ENCODE measurements around the gene TXNDC2.
A peak's percentile ranks its signal among the peaks of the same experiment; 100 is the strongest.

The TXNDC2 gene

DNA sequence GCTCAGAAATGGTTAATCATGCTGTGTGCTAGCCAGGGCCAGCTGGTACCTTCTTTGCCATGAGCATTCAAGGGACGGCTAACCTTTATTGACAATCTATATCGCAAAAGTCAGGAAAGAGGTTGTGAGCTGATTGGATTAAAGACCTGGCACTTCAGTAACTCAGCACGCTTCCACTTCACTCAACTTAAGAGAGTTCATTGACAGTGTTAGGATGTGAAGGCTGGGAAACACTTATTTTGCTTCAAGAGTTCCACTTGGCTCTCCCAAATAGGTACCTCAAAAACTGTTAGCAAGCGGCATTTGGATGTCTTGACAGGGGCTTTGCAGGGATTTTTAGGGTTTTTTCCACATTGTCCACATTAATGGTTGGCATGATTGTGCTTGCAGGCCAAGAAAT is 25.1 kb upstream of the TXNDC2 start:
- DNase-seq (ENCODE audit: low read depth, low spot score): no peak

GRCh38 chr18:9861157-9861556 is 24.6 kb upstream of the TXNDC2 start:
- DNase-seq (ENCODE audit: low read depth, low spot score): no peak

DNA sequence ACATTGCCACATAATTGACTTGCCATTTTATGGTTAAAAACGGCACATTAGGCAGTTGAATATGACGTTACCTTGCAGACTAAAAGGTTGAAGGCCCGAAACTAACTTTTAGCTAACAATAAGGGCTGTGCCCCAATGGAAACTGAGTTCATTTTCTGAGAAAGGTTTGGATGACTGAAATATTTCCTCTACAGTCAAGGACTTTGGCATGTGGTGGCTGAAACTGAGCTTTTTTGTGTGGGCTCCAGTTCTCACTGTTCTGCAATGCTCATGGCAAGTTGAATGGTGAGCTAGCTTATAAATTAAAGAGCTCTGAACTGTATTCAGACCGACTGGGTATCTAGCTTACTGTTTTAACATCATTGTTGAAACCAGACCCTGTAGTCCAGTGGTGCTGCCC is 23.8 kb upstream of the TXNDC2 start:
- DNase-seq (ENCODE audit: low read depth, low spot score): no peak

DNA sequence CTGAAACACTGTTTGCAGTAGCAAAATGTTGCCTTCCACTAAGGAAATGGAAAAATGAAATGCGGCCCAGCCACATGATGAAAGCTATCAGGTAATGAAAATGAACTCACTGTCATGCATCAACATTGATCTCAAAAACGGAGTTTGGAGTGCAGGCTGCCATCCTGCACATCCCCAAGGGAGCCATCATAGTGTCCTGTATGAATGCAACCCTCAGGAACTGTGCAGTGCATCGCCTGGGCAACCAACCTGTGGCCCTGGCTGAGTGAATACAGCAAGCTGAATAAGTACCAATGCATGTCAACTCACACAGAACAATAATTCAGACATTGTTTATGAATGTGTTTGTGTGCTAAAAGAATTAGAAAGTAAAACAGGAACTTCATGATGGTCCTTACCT is 23.1 kb upstream of the TXNDC2 start:
- no peak for DNase-seq (ENCODE audit: low read depth, low spot score)

DNA sequence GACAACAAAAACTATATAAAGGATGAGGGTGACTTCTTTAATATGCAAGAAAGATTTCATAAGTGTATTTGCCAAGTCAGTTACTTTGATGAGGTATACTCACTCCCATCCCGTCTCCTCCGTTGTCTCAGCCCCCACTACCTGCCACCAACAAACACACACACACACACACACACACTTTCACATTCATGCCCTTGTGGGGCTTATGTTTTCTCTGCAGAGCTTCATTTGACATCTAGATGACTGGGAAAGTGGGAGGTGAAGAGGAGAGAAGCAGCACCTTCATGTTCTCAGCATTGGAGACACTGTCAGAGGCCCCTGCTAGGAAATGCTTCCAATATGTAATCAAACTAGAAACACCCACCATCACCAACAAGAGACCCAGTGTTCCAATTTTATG is 22.5 kb upstream of the TXNDC2 start:
- DNase-seq (ENCODE audit: low read depth, low spot score): no peak

DNA sequence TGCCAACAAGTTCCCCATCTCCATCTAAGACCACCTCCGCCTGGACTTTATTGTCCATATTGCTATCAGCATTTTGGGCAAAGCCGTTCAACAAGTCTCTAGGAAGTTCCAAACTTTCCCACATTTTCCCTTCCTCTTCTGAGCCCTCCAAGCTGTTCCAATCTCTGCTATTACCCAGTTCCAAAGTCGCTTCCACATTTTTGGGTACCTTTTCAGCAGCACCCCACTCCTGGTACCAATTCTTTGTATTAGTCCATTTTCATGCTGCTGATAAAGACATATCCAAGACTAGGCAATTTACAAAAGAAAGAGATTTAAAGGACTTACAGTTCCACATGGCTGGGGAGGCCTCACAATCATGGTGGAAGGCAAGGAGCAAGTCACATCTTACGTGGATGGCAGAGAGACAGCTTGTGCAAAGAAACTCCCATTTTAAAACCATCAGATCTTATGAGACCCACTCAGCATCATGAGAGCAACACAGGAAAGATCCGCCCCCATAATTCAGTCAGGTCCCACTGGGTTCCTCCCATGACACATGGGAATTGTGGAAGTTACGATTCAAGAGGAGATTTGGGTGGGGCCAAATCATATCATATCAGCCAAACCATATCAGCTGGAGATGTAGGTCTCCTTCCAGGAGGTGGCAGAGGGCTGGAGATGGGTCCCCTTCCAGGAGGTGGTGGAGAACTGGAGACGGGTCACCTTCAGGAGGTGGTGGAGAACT is 19.8 kb upstream of the TXNDC2 start:
- DNase-seq (ENCODE audit: low read depth, low spot score): no peak

DNA sequence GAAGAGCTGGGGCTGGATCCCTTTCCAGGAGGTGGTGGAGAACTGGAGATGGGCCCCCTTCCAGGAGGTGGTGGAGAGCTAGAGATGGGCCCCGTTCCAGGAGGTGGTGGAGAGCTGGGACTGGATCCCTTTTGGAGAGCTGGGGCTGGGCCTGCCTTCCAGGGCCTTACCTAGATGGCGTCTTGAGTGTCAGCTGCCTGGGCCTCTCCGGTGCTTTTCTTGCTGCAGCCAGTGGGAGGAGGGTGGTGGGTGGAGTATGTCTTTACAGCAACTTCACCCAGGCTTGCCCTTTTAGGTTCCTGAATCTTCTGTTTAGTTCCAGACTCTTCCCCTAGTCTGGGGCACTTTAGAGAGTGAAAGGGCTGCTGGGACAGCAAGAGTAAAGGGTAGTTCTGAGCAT is 19.1 kb upstream of the TXNDC2 start:
- no peak for DNase-seq (ENCODE audit: low read depth, low spot score)

- DNase-seq (ENCODE audit: low read depth, low spot score): peak; percentile 15
These were observed 18.6 kb upstream of the TXNDC2 start for GRCh38 chr18:9867071-9867594.

DNA sequence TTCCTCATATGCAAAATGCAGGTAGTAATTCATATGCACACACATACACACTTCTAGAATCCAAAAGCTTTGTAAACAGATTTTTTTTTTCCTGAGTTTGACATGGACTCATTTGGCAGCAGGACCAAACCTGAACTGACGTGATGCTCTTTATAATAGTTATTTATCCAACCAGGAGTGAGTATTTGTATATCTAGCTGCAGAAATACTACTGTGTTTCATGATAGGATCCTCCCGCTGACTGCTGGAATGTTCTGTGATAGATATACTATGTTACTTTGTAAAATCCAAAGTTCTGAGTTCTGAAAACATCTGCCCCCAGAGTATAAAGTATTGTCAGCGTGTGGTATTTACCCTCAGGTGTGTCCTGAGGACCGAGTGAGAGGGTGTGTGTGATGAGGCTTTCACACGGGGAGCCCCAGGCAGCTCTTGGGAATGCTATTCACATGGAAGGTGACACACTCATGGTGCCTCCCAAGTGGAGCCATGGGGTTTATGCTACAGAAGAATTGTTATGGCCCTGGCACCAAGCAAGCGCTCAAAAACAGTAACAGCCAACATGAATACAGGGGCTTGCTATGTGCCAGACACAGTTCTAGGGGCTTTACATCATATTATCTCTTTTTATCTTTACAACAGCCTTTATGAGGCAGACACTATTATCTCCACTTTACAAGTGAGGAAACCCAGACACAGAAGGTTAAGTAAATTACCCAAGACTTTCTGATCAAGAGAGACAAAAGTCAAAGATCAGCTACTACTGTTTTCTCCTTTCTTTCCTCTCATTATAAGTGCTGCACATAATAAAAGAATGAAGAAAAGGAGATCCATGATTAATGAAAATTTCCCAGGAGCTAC is 16.7 kb upstream of the TXNDC2 start:
- DNase-seq (ENCODE audit: low read depth, low spot score): peak; percentile 20

DNA sequence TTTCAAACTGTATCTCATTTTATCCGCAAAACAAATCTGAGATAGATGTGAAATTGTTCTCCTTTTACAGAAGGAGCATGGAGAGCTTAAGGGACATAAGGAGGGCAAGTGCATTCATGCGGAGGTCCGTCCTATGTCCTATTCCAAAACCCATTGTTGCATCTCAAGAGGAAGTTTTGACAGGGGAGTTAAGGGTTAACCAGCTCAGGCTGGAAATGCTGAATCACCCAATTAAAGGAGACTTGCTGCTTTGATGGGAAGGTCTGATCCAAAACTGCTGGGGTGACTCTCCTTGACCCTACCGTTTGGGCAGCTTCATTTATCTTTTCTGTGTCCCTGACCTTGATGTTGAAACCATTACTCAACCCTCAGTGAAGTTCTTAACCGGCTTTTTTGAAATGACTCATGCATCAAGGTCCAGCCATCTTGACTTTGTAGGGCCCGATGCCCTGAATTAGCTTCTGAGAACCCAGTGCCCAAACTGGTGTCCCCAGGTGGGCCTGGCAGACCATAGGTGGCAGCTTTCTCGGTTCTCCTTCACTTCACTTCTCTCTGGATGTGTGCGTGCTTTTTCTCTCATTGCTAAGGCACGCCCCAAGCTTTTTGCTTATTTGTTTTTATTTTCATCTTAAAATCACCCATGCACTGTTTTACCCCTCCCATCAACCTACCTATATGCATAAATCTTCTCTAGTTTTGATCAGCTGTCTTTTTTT is 15.9 kb upstream of the TXNDC2 start:
- DNase-seq (ENCODE audit: low read depth, low spot score): peak; percentile 48

DNA sequence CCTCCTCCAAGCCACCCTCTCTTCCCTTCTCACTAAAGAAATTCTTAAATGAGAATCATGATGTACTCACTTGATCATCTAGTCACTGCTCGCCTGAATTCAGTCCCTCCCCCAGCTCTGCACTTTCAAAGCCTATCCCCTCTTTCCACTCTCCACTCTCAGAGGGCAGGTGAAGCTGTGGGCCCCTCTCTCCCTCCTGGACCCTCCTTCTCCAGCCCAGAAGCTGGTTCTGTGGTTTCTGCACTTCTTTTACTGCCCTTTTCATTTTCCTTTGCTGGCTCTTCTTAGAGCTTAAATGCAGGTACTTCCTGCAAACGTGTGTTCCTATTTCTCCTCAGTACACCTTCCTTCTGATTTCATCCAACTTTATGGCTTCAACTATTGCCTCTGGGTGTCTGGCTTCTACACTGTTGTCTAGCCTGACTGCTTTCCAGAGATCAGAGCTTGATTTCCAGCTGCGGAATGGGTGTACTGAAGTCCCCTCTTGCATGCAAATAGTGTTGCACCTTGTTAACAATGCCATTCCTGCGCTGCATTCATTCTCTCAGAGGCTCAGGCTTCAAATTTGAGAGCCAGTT is 15.3 kb upstream of the TXNDC2 start:
- no peak for DNase-seq (ENCODE audit: low read depth, low spot score)

DNA sequence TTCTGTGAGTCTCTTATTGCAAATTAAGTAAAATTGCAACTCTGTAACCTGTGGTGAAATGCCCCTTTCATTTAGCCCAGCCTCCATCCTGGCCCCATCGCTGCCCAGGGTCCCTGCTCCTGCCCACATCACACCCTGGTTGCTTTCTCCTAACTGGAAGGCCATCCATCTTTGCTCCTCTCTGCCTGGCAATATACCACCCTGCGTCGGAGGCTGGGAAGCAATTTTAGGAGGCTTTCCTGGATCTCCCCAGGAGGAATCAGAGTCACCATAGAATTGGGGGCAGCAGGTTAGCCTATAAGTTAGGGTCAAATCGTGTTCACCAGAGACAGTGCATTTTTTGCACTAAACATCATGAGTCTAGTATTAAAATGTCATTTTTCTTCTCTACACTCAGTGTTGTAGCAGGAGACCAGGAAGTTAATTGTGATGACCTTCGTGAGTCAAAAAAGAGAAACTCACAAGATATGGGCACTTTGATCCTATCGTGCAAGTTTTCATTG is 14.5 kb upstream of the TXNDC2 start:
- DNase-seq (ENCODE audit: low read depth, low spot score): no peak

DNA sequence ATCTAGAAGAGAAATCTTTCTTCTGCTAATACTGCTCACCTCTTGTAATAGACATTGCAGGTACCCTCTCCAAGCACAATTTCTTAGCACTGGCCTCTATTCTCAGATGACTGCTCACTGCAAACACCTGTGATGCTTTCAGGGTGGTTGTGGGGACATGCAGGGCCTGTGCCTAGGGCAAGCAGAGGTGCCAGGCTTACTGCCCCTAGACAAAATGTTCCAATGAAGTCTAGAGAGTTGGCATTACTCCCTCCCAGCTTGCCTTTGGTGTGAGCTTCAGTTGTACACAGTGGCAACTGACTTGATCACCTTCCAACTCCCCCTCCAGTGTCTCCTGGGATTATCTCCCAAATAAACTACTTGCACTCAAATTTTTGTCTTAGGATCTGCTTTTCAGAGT is 12.9 kb upstream of the TXNDC2 start:
- DNase-seq (ENCODE audit: low read depth, low spot score): no peak

DNA sequence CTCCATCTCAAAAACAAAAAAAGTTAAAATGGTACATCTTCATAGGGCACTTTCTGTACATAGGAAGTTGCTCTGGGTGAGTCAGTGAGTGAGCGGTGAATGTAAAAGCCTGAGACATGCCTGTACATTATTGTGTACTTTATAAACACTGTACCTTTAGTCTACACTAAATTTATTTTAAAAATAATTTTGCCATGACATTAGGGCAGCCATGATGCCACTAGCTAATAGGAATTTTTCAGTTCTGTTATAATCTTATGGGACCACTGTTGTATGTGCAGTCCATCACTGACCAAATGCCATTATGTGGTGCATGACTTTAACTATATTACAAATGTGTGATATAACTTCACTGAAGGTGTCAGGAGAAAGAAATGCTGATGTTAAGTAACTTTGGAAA is 11.0 kb upstream of the TXNDC2 start:
- no peak for DNase-seq (ENCODE audit: low read depth, low spot score)

- peak; percentile 5 for DNase-seq (ENCODE audit: low read depth, low spot score)
These were observed 9.4 kb upstream of the TXNDC2 start for GRCh38 chr18:9876212-9876866.

GRCh38 chr18:9876867-9877654 is 8.7 kb upstream of the TXNDC2 start:
- DNase-seq (ENCODE audit: low read depth, low spot score): peak; percentile 87

GRCh38 chr18:9877655-9878014 is 8.1 kb upstream of the TXNDC2 start:
- no peak for DNase-seq (ENCODE audit: low read depth, low spot score)

DNA sequence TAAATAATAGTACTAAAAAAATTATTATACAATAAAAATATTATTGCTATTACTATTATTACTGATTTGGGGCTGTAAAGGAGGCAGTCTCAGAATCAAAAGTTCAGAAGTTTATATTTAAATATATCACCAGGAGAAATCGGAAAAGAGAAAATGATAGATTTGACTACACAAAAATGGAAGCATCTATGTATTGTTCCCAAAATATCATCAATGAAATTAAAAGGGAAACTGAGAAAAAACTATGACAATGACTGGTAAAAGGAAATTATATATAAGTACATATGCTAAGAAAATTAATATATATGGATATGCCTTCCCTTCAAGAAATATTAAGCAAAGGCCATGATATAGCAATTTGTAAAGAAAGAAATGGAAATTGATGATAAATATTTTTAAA is 7.7 kb upstream of the TXNDC2 start:
- DNase-seq (ENCODE audit: low read depth, low spot score): no peak

- no peak for DNase-seq (ENCODE audit: low read depth, low spot score)
These were observed 7.0 kb upstream of the TXNDC2 start for GRCh38 chr18:9878783-9879242.

DNA sequence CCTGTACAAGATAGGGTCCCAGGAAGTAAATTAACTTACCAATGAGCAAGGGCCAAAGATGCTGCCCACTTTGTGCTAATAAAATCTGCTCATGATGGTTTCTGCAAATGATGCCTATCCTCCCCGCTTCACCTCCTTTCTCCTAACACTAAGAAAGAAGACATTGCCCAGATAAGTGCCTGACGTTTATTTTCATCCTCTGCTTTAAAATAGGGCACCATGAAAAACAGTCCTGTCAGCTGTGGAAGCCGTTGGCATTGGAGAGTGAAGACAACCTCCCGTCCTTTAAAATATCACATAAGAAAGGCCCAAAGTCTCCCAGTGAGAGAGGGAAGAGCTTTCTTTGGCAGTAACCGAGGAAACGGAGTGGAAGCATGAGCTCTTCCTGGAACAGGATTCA is 1.7 kb upstream of the TXNDC2 start:
- no peak for DNase-seq (ENCODE audit: low read depth, low spot score)

All from astrocyte of the hippocampus (primary cell).